GM12878 (cell line): ENCODE measurements around the gene CYP46A1. TPM values are rescaled to one million over a fixed set of nuclear protein-coding genes. Genes with fewer than 3 reads are reported as not detected.

Experiments
- ATAC-seq: fragments of 200-7000 bp; cut with Tn5 transposase; 3 replicates; pipeline ENCODE4 v1.9.1; 2020; ENCODE audit warnings: mild to moderate bottlenecking, moderate library complexity
- BruUV-seq: library from RNA; stranded (reverse); fragments of 400-500 nt; replicated peaks from 2 replicates; lab custom pipeline; 2021; lab: Mats Ljungman, UMichigan
- CTCF ChIA-PET: fragments of 300-600 bp; sonication (Branson Sonifier 250); formaldehyde crosslinking; extraction: SDS; loops from one replicate; lab custom pipeline; 2021; ENCODE audit warnings: inconsistent platforms; lab: Yijun Ruan, JAX
- POLR2A ChIA-PET: fragments of 350-600 bp; formaldehyde crosslinking; extraction: SDS; loops from one replicate; lab custom pipeline; 2021; ENCODE audit warnings: inconsistent platforms; lab: Charles Lee
- RAD21 ChIA-PET: fragments of 300-600 bp; sonication (Branson Sonifier 250); formaldehyde crosslinking; loops from one replicate; lab custom pipeline; 2023; ENCODE audit warnings: antibody characterized with exemption; ENCODE audit not compliant: unreplicated experiment; lab: Charles Lee
- SMC1A ChIA-PET: fragments of 300-600 bp; sonication (Branson Sonifier 250); formaldehyde crosslinking; loops from one replicate; lab custom pipeline; 2023; ENCODE audit not compliant: unreplicated experiment, uncharacterized antibody; lab: Charles Lee
- DNase-seq: peaks from one replicate; pipeline ENCODE4 v3.0.0-alpha.2; 2011; ENCODE audit warnings: low read depth, low spot score
- FAIRE-seq: peaks from 3 replicates; lab custom pipeline; 2011; peaks lifted over from hg19 to GRCh38; lab: Jason Lieb, UNC
- H2AFZ ChIP-seq: 2 replicates; pipeline ENCODE4 v1.6.0; 2011; ENCODE audit warnings: low read depth, low read length, control low read depth; ENCODE audit not compliant: control insufficient read depth
- H3K27ac ChIP-seq: 2 replicates; pipeline ENCODE4 v1.5.1; 2011; ENCODE audit warnings: control low read depth; ENCODE audit not compliant: control insufficient read depth, insufficient read depth
- H3K27me3 ChIP-seq, 2 experiments: replicated peaks in 1 of 2; 2 replicates each; pipeline versions ENCODE4 v1.6.0 to v1.6.1; 2011; ENCODE audit warnings: low read length in 1 of 2; ENCODE audit not compliant: control insufficient read depth in 2 of 2, insufficient read depth in 2 of 2
- H3K36me3 ChIP-seq, 2 experiments: 2 replicates each; pipeline ENCODE4 v1.5.1; 2011; ENCODE audit warnings: low read length in 1 of 2; ENCODE audit not compliant: control insufficient read depth in 2 of 2, insufficient read depth in 2 of 2
- H3K4me1 ChIP-seq: 2 replicates; pipeline ENCODE4 v1.6.1; 2011; ENCODE audit warnings: mild to moderate bottlenecking, low read length, moderate library complexity, mixed read lengths; ENCODE audit not compliant: control insufficient read depth, insufficient read depth
- H3K4me2 ChIP-seq: 2 replicates; pipeline ENCODE4 v1.6.0; 2011; ENCODE audit warnings: control low read depth; ENCODE audit not compliant: control insufficient read depth, insufficient read depth
- H3K4me3 ChIP-seq: fragments of 200-600 bp; sonication (generic); 2 replicates; pipeline ENCODE4 v1.5.1; 2016
- H3K79me2 ChIP-seq: 2 replicates; pipeline ENCODE4 v1.6.0; 2011; ENCODE audit warnings: low read length; ENCODE audit not compliant: control insufficient read depth, insufficient read depth
- H3K9ac ChIP-seq: 2 replicates; pipeline ENCODE4 v1.8.0; 2011; ENCODE audit warnings: low read length, control low read depth, mixed read lengths; ENCODE audit not compliant: control insufficient read depth, insufficient read depth
- H3K9me3 ChIP-seq: replicated peaks from 3 replicates; pipeline ENCODE4 v1.5.1; 2011; ENCODE audit warnings: mild to moderate bottlenecking, low read length; ENCODE audit not compliant: control insufficient read depth, insufficient read depth
- H4K20me1 ChIP-seq: 2 replicates; pipeline ENCODE4 v1.6.0; 2011; ENCODE audit not compliant: control insufficient read depth, insufficient read depth
- CHD1 ChIP-seq: IDR thresholded peaks from 2 replicates; pipeline ENCODE4 v1.6.1; 2012; ENCODE audit warnings: low read depth, low read length, improper control_type of control experiment
- EGR1 ChIP-seq, 2 experiments: IDR thresholded peaks; 1 replicate in 1 of 2; 2 replicates in 1 of 2; pipeline ENCODE4 v1.6.1; 2011 to 2012; ENCODE audit warnings: low read depth in 2 of 2, low read length in 2 of 2, borderline replicate concordance in 1 of 2, mild to moderate bottlenecking in 1 of 2, moderate library complexity in 1 of 2
- EP300 ChIP-seq, 2 experiments: fragments of 150-350 bp in 1 of 2; IDR thresholded peaks; 2 replicates each; pipeline ENCODE4 v1.6.1; 2011 to 2012; ENCODE audit warnings: low read depth in 2 of 2, low read length in 2 of 2, borderline replicate concordance in 1 of 2, improper control_type of control experiment in 1 of 2, inconsistent platforms in 1 of 2; ENCODE audit not compliant: control insufficient read depth in 1 of 2
- ETV6 ChIP-seq, 2 experiments: fragments of 450-650 bp in 1 of 2; IDR thresholded peaks in 1 of 2; conservative IDR thresholded peaks in 1 of 2; 2 replicates each; pipeline ENCODE4 v1.6.1; 2014; ENCODE audit warnings: antibody characterized with exemption in 1 of 2, borderline replicate concordance in 1 of 2, low read depth in 1 of 2, mild to moderate bottlenecking in 1 of 2, moderate library complexity in 1 of 2
- IRF4 ChIP-seq: IDR thresholded peaks from 2 replicates; pipeline ENCODE4 v1.6.1; 2011; ENCODE audit warnings: low read depth, low read length
- JUNB ChIP-seq: IDR thresholded peaks from 2 replicates; pipeline ENCODE4 v1.6.1; 2016; ENCODE audit warnings: antibody characterized with exemption, mild to moderate bottlenecking
- KLF5 ChIP-seq: fragments of 450-650 bp; IDR thresholded peaks from 2 replicates; pipeline ENCODE4 v1.6.1; 2014; ENCODE audit warnings: mild to moderate bottlenecking; ENCODE audit not compliant: partially characterized antibody
- LARP7 ChIP-seq: fragments of 450-650 bp; IDR thresholded peaks from 2 replicates; pipeline ENCODE4 v1.6.1; 2017; ENCODE audit warnings: mild to moderate bottlenecking
- MEF2A ChIP-seq: IDR thresholded peaks from 2 replicates; pipeline ENCODE4 v1.6.1; 2011; ENCODE audit warnings: low read depth, mild to moderate bottlenecking, low read length, moderate library complexity; ENCODE audit not compliant: insufficient read depth
- NFYA ChIP-seq: IDR thresholded peaks from 2 replicates; pipeline ENCODE4 v1.6.1; 2011; ENCODE audit warnings: low read depth, mild to moderate bottlenecking, low read length, improper control_type of control experiment, borderline replicate concordance
- POLR2AphosphoS5 ChIP-seq: IDR thresholded peaks from 2 replicates; pipeline ENCODE4 v1.6.1; 2011; ENCODE audit warnings: mild to moderate bottlenecking, low read length, inconsistent platforms
- SMARCA5 ChIP-seq: fragments of 450-650 bp; IDR thresholded peaks from 2 replicates; pipeline ENCODE4 v1.6.1; 2017; ENCODE audit warnings: mild to moderate bottlenecking
- SRF ChIP-seq, 2 experiments: IDR thresholded peaks; 2 replicates each; pipeline ENCODE4 v1.6.1; 2011; ENCODE audit warnings: low read depth in 2 of 2, low read length in 2 of 2, mild to moderate bottlenecking in 1 of 2, moderate library complexity in 1 of 2
- WRNIP1 ChIP-seq: IDR thresholded peaks from 2 replicates; pipeline ENCODE4 v1.6.1; 2011; ENCODE audit warnings: low read depth, low read length, improper control_type of control experiment, borderline replicate concordance
- YY1 ChIP-seq: IDR thresholded peaks from 2 replicates; pipeline ENCODE4 v1.6.1; 2011; ENCODE audit warnings: low read depth, mild to moderate bottlenecking, low read length
- ZBED1 ChIP-seq: IDR thresholded peaks from 2 replicates; pipeline ENCODE4 v1.6.1; 2016; ENCODE audit warnings: borderline replicate concordance
- WGBS: methylation state at CpG from one replicate; pipeline ENCODE4 v1.1.6; 2016; ENCODE audit warnings: low lambda C conversion rate; ENCODE audit not compliant: insufficient replicate concordance, insufficient coverage; ENCODE audit errors: missing lambda C conversion rate; 5-methylcytosine and 5-hydroxymethylcytosine counted together
- in situ Hi-C: fragments of 300-500 bp; cut with MboI; formaldehyde crosslinking; loops from 9 replicates; pipeline ENCODE4 v1.14.3; 2018; ENCODE audit warnings: mixed read lengths
- intact Hi-C: fragments of 100-400 bp; cut with micrococcal nuclease; formaldehyde crosslinking; loops from one replicate; pipeline ENCODE4 v1.14.2; 2022; ENCODE audit not compliant: unreplicated experiment
- polyA plus RNA-seq, 11 experiments: library from polyadenylated mRNA; depleted of rRNA in 4 of 11; unstranded in 6 of 11; stranded (reverse) in 5 of 11; fragments of >200 nt; fragmentation: Nextera tagmentation in 4 of 11; fragmentation: Illumina TruSeq in 1 of 11; extraction: Ambion mirVana in 4 of 11; extraction: Trizol in 1 of 11; gene quantifications; 1 replicate in 1 of 11; 2 replicates in 10 of 11; pipeline versions ENCODE4 v1.2.1 to v1.2.3, GENCODE V29; 2011 to 2016; ENCODE audit warnings: inconsistent platforms in 2 of 11, missing spikeins in 2 of 11, low read depth in 1 of 11
- total RNA-seq, 4 experiments: library from RNA; depleted of rRNA in 3 of 4; stranded (reverse); fragments of >200 nt in 3 of 4; fragmentation: Illumina TruSeq in 1 of 4; extraction: Trizol in 1 of 4; gene quantifications; 2 replicates each; pipeline versions ENCODE4 v1.2.1 to v1.2.3, GENCODE V29; 2013 to 2021
- TF ChIP-seq, protein P1 (sequence below): IDR thresholded peaks from 2 replicates; pipeline ENCODE4 v1.6.1; 2012; ENCODE audit warnings: low read depth, low read length, improper control_type of control experiment
- TF ChIP-seq, protein P2 (sequence below): fragments of 450-650 bp; IDR thresholded peaks from 2 replicates; pipeline ENCODE4 v1.6.1; 2014; ENCODE audit warnings: mild to moderate bottlenecking
- TF ChIP-seq, protein P3 (sequence below): fragments of 450-650 bp; IDR thresholded peaks from 2 replicates; pipeline ENCODE4 v1.6.1; 2017; ENCODE audit warnings: borderline replicate concordance

Gene CYP46A1
- total and polyA plus RNA-seq, 10 of the 15 experiments (the other 5 are each of a cell fraction or from before 2014, with no cell fraction given): 0.04 to 0.11 TPM; not detected in 8

DNA sequence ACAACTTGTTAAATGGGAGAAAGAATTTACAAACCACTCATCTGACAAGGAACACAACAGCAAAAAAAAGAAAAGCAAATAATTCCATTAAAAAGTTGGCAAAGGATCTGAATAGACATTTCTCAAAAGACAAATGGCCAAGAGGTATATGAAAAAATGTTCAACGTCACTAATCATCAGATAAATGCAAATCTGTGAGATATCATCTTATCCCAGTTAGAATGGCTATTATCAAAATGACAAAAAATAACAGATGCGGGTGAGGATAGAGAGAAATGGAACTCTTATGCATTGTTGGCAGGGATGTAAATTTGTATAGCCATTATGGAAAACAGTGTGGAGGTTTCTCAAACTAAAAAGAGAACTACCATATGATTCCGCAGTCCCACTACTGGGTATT lies 29.9 kb downstream of the CYP46A1 start (continued):
- TF ChIP-seq, protein P1, sequence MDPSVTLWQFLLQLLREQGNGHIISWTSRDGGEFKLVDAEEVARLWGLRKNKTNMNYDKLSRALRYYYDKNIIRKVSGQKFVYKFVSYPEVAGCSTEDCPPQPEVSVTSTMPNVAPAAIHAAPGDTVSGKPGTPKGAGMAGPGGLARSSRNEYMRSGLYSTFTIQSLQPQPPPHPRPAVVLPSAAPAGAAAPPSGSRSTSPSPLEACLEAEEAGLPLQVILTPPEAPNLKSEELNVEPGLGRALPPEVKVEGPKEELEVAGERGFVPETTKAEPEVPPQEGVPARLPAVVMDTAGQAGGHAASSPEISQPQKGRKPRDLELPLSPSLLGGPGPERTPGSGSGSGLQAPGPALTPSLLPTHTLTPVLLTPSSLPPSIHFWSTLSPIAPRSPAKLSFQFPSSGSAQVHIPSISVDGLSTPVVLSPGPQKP: no peak
- TF ChIP-seq YY1 (no peak), POLR2AphosphoS5 (no peak), ETV6 (conservative IDR thresholded peaks at IDR 0.05 in 1 of 2, IDR thresholded peaks at IDR 0.05 in 1 of 2; ENCODE audit: borderline replicate concordance in 1 of 2, low read depth in 1 of 2) (no peak), LARP7 (no peak), CHD1 (no peak)
- TF ChIP-seq, protein P2, sequence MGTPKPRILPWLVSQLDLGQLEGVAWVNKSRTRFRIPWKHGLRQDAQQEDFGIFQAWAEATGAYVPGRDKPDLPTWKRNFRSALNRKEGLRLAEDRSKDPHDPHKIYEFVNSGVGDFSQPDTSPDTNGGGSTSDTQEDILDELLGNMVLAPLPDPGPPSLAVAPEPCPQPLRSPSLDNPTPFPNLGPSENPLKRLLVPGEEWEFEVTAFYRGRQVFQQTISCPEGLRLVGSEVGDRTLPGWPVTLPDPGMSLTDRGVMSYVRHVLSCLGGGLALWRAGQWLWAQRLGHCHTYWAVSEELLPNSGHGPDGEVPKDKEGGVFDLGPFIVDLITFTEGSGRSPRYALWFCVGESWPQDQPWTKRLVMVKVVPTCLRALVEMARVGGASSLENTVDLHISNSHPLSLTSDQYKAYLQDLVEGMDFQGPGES: no peak
- TF ChIP-seq, protein P3, sequence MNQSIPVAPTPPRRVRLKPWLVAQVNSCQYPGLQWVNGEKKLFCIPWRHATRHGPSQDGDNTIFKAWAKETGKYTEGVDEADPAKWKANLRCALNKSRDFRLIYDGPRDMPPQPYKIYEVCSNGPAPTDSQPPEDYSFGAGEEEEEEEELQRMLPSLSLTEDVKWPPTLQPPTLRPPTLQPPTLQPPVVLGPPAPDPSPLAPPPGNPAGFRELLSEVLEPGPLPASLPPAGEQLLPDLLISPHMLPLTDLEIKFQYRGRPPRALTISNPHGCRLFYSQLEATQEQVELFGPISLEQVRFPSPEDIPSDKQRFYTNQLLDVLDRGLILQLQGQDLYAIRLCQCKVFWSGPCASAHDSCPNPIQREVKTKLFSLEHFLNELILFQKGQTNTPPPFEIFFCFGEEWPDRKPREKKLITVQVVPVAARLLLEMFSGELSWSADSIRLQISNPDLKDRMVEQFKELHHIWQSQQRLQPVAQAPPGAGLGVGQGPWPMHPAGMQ: no peak

DNA sequence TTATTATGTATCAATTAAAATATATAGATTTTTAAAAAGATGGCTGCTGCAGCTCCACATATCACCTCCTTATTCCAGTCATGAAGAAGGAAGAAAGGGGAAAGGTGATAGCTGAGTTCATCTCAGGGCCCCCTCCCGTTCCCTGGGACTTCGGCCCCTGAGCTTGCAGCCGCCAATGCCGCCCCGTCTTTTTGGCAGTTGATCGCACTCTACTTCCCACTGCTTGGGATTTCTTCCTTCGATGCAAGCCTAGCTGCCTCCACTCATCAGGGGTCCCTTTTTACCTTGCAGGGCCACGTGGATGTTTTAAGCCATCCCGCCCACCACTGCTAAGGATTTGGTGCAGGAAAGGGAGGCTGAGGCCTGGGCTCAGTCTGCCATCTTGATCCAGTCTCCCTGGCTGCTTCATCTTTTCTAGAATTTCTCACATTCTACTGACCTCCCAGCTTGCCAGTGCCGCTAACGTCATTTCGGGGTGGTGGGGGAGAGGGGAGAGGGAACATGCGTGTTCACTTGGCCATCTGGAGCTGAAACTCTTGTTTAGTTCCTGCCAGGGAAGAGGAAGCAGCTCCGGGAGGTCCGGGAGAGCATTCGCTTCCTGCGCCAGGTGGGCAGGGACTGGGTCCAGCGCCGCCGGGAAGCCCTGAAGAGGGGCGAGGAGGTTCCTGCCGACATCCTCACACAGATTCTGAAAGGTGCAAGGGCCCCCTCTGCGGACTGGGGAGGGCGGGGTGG lies 31.3 kb downstream of the CYP46A1 start:
- no peaks in the 10 kb centered on the region for H3K9me3 ChIP-seq
- CTCF ChIA-PET: interaction anchor here (0.9 to 1.6 kb wide), 3 partner anchors 32 to 231 kb away, joined by 3 read pairs; partner anchors contain the start of gene CYP46A1
- DNase-seq (no peak), ATAC-seq (no peak), FAIRE-seq (no peak)
- no peaks in the 10 kb centered on the region for H3K79me2 ChIP-seq
- no peak overlapping the region for H3K9ac ChIP-seq
- in situ Hi-C loops (no loop called here), intact Hi-C loops (no loop called here)
- H3K4me3 ChIP-seq: no peak overlapping the region
- H2AFZ ChIP-seq: no peak overlapping the region
- 24% methylated on average over 24 of the region's 24 CpGs for WGBS
- TF ChIP-seq MEF2A: no peak
- TF ChIP-seq EP300 (IDR thresholded peaks at IDR 0.05; ENCODE audit: borderline replicate concordance in 1 of 2, control insufficient read depth in 1 of 2, low read depth in 2 of 2, low read length in 2 of 2): no peak
- TF ChIP-seq JUNB: no peak
- no peak for TF ChIP-seq SMARCA5
- no peak for TF ChIP-seq WRNIP1
- no peak for TF ChIP-seq IRF4
- no peak for TF ChIP-seq KLF5
- TF ChIP-seq ZBED1: no peak
- TF ChIP-seq SRF (IDR thresholded peaks at IDR 0.05; ENCODE audit: low read depth in 2 of 2, low read length in 2 of 2): no peak
- no peak for TF ChIP-seq NFYA
- TF ChIP-seq EGR1 (IDR thresholded peaks at IDR 0.05; ENCODE audit: borderline replicate concordance in 1 of 2, low read depth in 2 of 2, low read length in 2 of 2): no peak
- H3K27me3 ChIP-seq: no peaks in the 10 kb centered on the region
- H4K20me1 ChIP-seq: no peaks in the 10 kb centered on the region
- H3K36me3 ChIP-seq: no peaks in the 10 kb centered on the region
- POLR2A ChIA-PET: no interaction called here
- H3K4me2 ChIP-seq: no peak overlapping the region
- SMC1A ChIA-PET: no interaction called here
- RAD21 ChIA-PET: no interaction called here
- BruUV-seq: no TSS peak
- H3K27ac ChIP-seq: no peak overlapping the region
- peaks cover 10% of the 10 kb centered on the region for H3K4me1 ChIP-seq
